MCF 10A (cell line): ENCODE measurements around the gene SMIM43. TPM values are rescaled to one million over a fixed set of nuclear protein-coding genes. Genes with fewer than 3 reads are reported as not detected.

Experiments used
- BruUV-seq: library from RNA; stranded (reverse); fragments of 400-500 nt; replicated peaks from 2 replicates; lab custom pipeline; 2021; lab: Mats Ljungman, UMichigan
- CTCF ChIA-PET: fragments of 300-600 bp; sonication (Branson Sonifier 250); formaldehyde crosslinking; extraction: SDS; loops from one replicate; lab custom pipeline; 2021; ENCODE audit warnings: antibody characterized with exemption, inconsistent platforms; lab: Yijun Ruan, JAX
- POLR2A ChIA-PET: fragments of 300-600, 350-650 bp; sonication (Branson Sonifier 250); formaldehyde crosslinking; extraction: SDS; loops from one replicate; lab custom pipeline; 2020; ENCODE audit warnings: antibody characterized with exemption, inconsistent platforms; lab: Yijun Ruan, JAX
- DNase-seq: peaks from one replicate; pipeline ENCODE4 v3.0.0-alpha.2; 2018; ENCODE audit not compliant: unreplicated experiment
- H3K27ac Mint-ChIP-seq: one replicate; pipeline ENCODE4 v1.8.0; 2022; ENCODE audit warnings: mild to moderate bottlenecking, low read depth, mixed read lengths; ENCODE audit not compliant: unreplicated experiment
- H3K27me3 Mint-ChIP-seq: one replicate; pipeline ENCODE4 v1.8.0; 2022; ENCODE audit warnings: mixed read lengths; ENCODE audit not compliant: insufficient read depth, unreplicated experiment
- H3K36me3 Mint-ChIP-seq: one replicate; pipeline ENCODE4 v1.8.0; 2022; ENCODE audit warnings: mild to moderate bottlenecking, moderate library complexity, mixed read lengths; ENCODE audit not compliant: insufficient read depth, unreplicated experiment
- H3K4me1 Mint-ChIP-seq: one replicate; pipeline ENCODE4 v1.8.0; 2022; ENCODE audit warnings: mixed read lengths; ENCODE audit not compliant: insufficient read depth, unreplicated experiment
- H3K4me3 Mint-ChIP-seq: one replicate; pipeline ENCODE4 v1.8.0; 2022; ENCODE audit warnings: mild to moderate bottlenecking, moderate library complexity, mixed read lengths; ENCODE audit not compliant: unreplicated experiment
- H3K9me3 Mint-ChIP-seq: one replicate; pipeline ENCODE4 v1.8.0; 2022; ENCODE audit warnings: mixed read lengths; ENCODE audit not compliant: unreplicated experiment
- CTCF ChIP-seq: fragments of 200-600 bp; IDR thresholded peaks from one replicate; pipeline ENCODE4 v1.8.0; 2022; ENCODE audit warnings: antibody characterized with exemption, mild to moderate bottlenecking; ENCODE audit not compliant: unreplicated experiment
- intact Hi-C: fragments of 100-400 bp; cut with micrococcal nuclease; formaldehyde crosslinking; loops from 2 replicates; pipeline ENCODE4 v1.14.1; 2022
- total RNA-seq: library from RNA; stranded (reverse); gene quantifications from 2 replicates; pipeline ENCODE4 v1.2.3, GENCODE V29; 2022

The SMIM43 gene
- total RNA-seq, 1 experiment from 2014 or later = not detected

- no peak for TF ChIP-seq CTCF
- ChIA-PET POLR2A (interaction anchor here (0.7 to 1.6 kb wide), 4 partner anchors 12 to 138 kb away, joined by 3 to 9 read pairs (median 5); partner anchors contain the start of genes ANXA5 and EXOSC9), CTCF (interaction anchor here (0.6 to 0.7 kb wide), 2 partner anchors 26 to 1784 kb away, joined by 3 to 6 read pairs; no protein-coding TSS in a partner anchor)
- intact Hi-C loops = no loop called here
- BruUV-seq = no TSS peak
- H3K36me3 Mint-ChIP-seq = no peaks in the 10 kb centered on the region
- peaks cover 33% of the 10 kb centered on the region for H3K4me1 Mint-ChIP-seq
- H3K27me3 Mint-ChIP-seq = no peaks in the 10 kb centered on the region
- no peak overlapping the region for H3K27ac Mint-ChIP-seq
- no peak for DNase-seq
- no peak overlapping the region for H3K4me3 Mint-ChIP-seq
- H3K9me3 Mint-ChIP-seq = no peaks in the 10 kb centered on the region
These were observed 24.5 kb upstream of the SMIM43 start for GRCh38 chr4:121789455-121789854.

- no TSS peak for BruUV-seq
- no peak overlapping the region for H3K27ac Mint-ChIP-seq
- no peak for DNase-seq
- peaks cover 35% of the 10 kb centered on the region for H3K4me1 Mint-ChIP-seq
- no peak overlapping the region for H3K4me3 Mint-ChIP-seq
- intact Hi-C loops = no loop called here
- TF ChIP-seq CTCF = no peak
- CTCF ChIA-PET = interaction anchor here (0.6 to 0.7 kb wide), 2 partner anchors 27 to 1783 kb away, joined by 3 to 6 read pairs; no protein-coding TSS in a partner anchor
- no peaks in the 10 kb centered on the region for H3K9me3 Mint-ChIP-seq
- H3K27me3 Mint-ChIP-seq = no peaks in the 10 kb centered on the region
- no peaks in the 10 kb centered on the region for H3K36me3 Mint-ChIP-seq
- POLR2A ChIA-PET = interaction anchor here (0.7 to 1.6 kb wide), 2 partner anchors 13 to 137 kb away, joined by 3 to 9 read pairs; partner anchors contain the start of gene EXOSC9
These were observed 23.9 kb upstream of the SMIM43 start for GRCh38 chr4:121788896-121789295.

GRCh38 chr4:121786221-121786620 is 21.3 kb upstream of the SMIM43 start:
- H3K36me3 Mint-ChIP-seq = no peaks in the 10 kb centered on the region
- ChIA-PET CTCF (interaction anchor here (1.1 kb wide), 1 partner anchor 49 kb away, joined by 4 read pairs; no protein-coding TSS in a partner anchor), POLR2A (interaction anchor here (1.3 kb wide), 1 partner anchor 15 kb away, joined by 4 read pairs; the partner anchor contains the start of gene EXOSC9)
- H3K4me3 Mint-ChIP-seq = no peak overlapping the region
- DNase-seq = no peak
- no peaks in the 10 kb centered on the region for H3K27me3 Mint-ChIP-seq
- H3K27ac Mint-ChIP-seq = peak overlapping the region; percentile 80
- no TSS peak for BruUV-seq
- H3K4me1 Mint-ChIP-seq = peaks cover 35% of the 10 kb centered on the region
- TF ChIP-seq CTCF = no peak
- H3K9me3 Mint-ChIP-seq = no peaks in the 10 kb centered on the region
- intact Hi-C loops = no loop called here

- H3K4me3 Mint-ChIP-seq = peak overlapping the region; percentile 54
- H3K27ac Mint-ChIP-seq = peak overlapping the region; percentile 80
- H3K27me3 Mint-ChIP-seq = no peaks in the 10 kb centered on the region
- no peaks in the 10 kb centered on the region for H3K9me3 Mint-ChIP-seq
- H3K4me1 Mint-ChIP-seq = peaks cover 31% of the 10 kb centered on the region
- no peaks in the 10 kb centered on the region for H3K36me3 Mint-ChIP-seq
- intact Hi-C loops = no loop called here
- peak; percentile 56 for DNase-seq
- no peak for TF ChIP-seq CTCF
- BruUV-seq = no TSS peak
- ChIA-PET POLR2A (interaction anchor here (1.6 kb wide), 1 partner anchor 88 kb away, joined by 4 read pairs; the partner anchor contains the start of gene ANXA5), CTCF (interaction anchor here (1.1 kb wide), 1 partner anchor 49 kb away, joined by 4 read pairs; no protein-coding TSS in a partner anchor)
These were observed 20.5 kb upstream of the SMIM43 start for GRCh38 chr4:121785479-121785878.
